Lung (tissue), 12 donors: ENCODE measurements around the gene NACC2. TPM values are rescaled to one million over a fixed set of nuclear protein-coding genes. Genes with fewer than 3 reads are reported as not detected.

Source experiments
- ATAC-seq: fragments of 200-7000 bp; cut with Tn5 transposase; one replicate; pipeline ENCODE4 v1.9.1; 2020; ENCODE audit warnings: moderate number of reproducible peaks; ENCODE audit not compliant: insufficient read depth, low FRiP score
- DNase-seq, 3 donors: peaks; one replicate each; pipeline ENCODE4 v3.0.0-alpha.2; 2013 to 2017
- H3K27ac ChIP-seq, 2 donors: one replicate each; pipeline ENCODE4 v1.5.1; 2013; ENCODE audit warnings: mild to moderate bottlenecking in 2 of 2, moderate library complexity in 2 of 2, control low read depth in 1 of 2, inconsistent platforms in 1 of 2, low read depth in 1 of 2, low read length in 1 of 2
- H3K27me3 ChIP-seq, 3 donors: one replicate each; pipeline ENCODE4 v1.5.1; 2013; ENCODE audit warnings: low read length in 2 of 3; ENCODE audit not compliant: control insufficient read depth in 3 of 3, insufficient read depth in 3 of 3
- H3K36me3 ChIP-seq, 4 donors: one replicate each; pipeline ENCODE4 v1.5.1; 2013; ENCODE audit warnings: low read length in 4 of 4, mild to moderate bottlenecking in 1 of 4, moderate library complexity in 1 of 4; ENCODE audit not compliant: control insufficient read depth in 4 of 4, insufficient read depth in 4 of 4
- H3K4me1 ChIP-seq, 5 donors: one replicate each; pipeline ENCODE4 v1.5.1; 2013; ENCODE audit warnings: low read length in 5 of 5, mild to moderate bottlenecking in 2 of 5, moderate library complexity in 1 of 5; ENCODE audit not compliant: control insufficient read depth in 5 of 5, insufficient read depth in 5 of 5
- H3K4me3 ChIP-seq: one replicate; pipeline ENCODE4 v1.5.1; 2013; ENCODE audit warnings: mild to moderate bottlenecking, control low read depth, moderate library complexity
- H3K9ac ChIP-seq, 2 donors: one replicate each; pipeline ENCODE4 v1.5.1; 2013; ENCODE audit warnings: low read length in 2 of 2, control low read depth in 1 of 2; ENCODE audit not compliant: insufficient read depth in 1 of 2
- H3K9me3 ChIP-seq, 4 donors: one replicate each; pipeline ENCODE4 v1.5.1; 2013; ENCODE audit warnings: low read length in 3 of 4, mild to moderate bottlenecking in 1 of 4, moderate library complexity in 1 of 4; ENCODE audit not compliant: control insufficient read depth in 4 of 4, insufficient read depth in 3 of 4
- CTCF ChIP-seq: IDR thresholded peaks from 2 replicates; pipeline ENCODE4 v1.5.1; 2012; ENCODE audit warnings: mild to moderate bottlenecking; ENCODE audit errors: control extremely low read depth, extremely low read depth
- WGBS, 2 donors: extraction: QIAGEN DNeasy Blood & Tissue Kit; methylation state at CpG; one replicate each; pipeline ENCODE4 v1.1.7; 2013; 5-methylcytosine and 5-hydroxymethylcytosine counted together
- polyA plus RNA-seq, 2 donors: library from polyadenylated mRNA; stranded (reverse); fragments of 200-250 nt; gene quantifications; one replicate each; pipeline ENCODE4 v1.2.1, GENCODE V29; 2013
- total RNA-seq, 2 donors: library from RNA; depleted of rRNA in 1 of 2; stranded (reverse); fragments of >200 nt in 1 of 2; gene quantifications; one replicate each; pipeline ENCODE4 v1.2.1, GENCODE V29; 2014 to 2021
- donor health status: control.
- donor health status: control.
- donor health status: Bipolar disorder and iron deficiency.
- donor health status: healthy.
- donor health status: DM: yes; HTN: yes; CAD: no.

The NACC2 gene
- total and polyA plus RNA-seq, 4 donors = 5.9 to 32.7 (median 10.5) TPM

GRCh38 chr9:135983208-135984071 lies 111.6 kb downstream of the NACC2 start:
- H3K36me3 ChIP-seq = no peaks in the 10 kb centered on the region
- no peaks in the 10 kb centered on the region for H3K9me3 ChIP-seq
- H3K4me3 ChIP-seq = no peak overlapping the region
- no peak for DNase-seq
- peaks cover 0 to 10% (median 4%) of the 10 kb centered on the region in 5 donors for H3K4me1 ChIP-seq
- no peak overlapping the region for H3K27ac ChIP-seq
- no peak for ATAC-seq
- TF ChIP-seq CTCF = no peak
- H3K9ac ChIP-seq = no peak overlapping the region
- WGBS, 2 donors = 83 to 89% methylated on average over 26 of the region's 26 CpGs
- peaks cover 0 to 2% (median 0%) of the 10 kb centered on the region in 3 donors for H3K27me3 ChIP-seq

GRCh38 chr9:135982499-135983207 lies 112.4 kb downstream of the NACC2 start:
- peaks cover 0 to 2% (median 0%) of the 10 kb centered on the region in 3 donors for H3K27me3 ChIP-seq
- WGBS, 2 donors = 82 to 93% methylated on average over 24 of the region's 24 CpGs
- H3K9ac ChIP-seq = no peak overlapping the region
- ATAC-seq = no peak
- H3K9me3 ChIP-seq = no peaks in the 10 kb centered on the region
- H3K4me3 ChIP-seq = no peak overlapping the region
- H3K4me1 ChIP-seq = peaks cover 0 to 10% (median 4%) of the 10 kb centered on the region in 5 donors
- no peak for DNase-seq
- no peak overlapping the region for H3K27ac ChIP-seq
- no peaks in the 10 kb centered on the region for H3K36me3 ChIP-seq
- TF ChIP-seq CTCF = no peak

- Histone ChIP-seq H3K4me3 (no peak overlapping the region), H3K27ac (no peak overlapping the region), H3K9ac (no peak overlapping the region), H3K9me3 (no peaks in the 10 kb centered on the region), H3K27me3 (peaks cover 0 to 2% (median 2%) of the 10 kb centered on the region in 3 donors), H3K36me3 (no peaks in the 10 kb centered on the region), H3K4me1 (peaks cover 0 to 18% (median 4%) of the 10 kb centered on the region in 5 donors)
- ATAC-seq (no peak), DNase-seq (no peak)
- TF ChIP-seq CTCF = no peak
- 88 to 91% methylated on average over 29 of the region's 29 CpGs for WGBS, 2 donors
Measured at GRCh38 chr9:135980926-135981630, 114.0 kb downstream of the NACC2 start.
